HG02885 (cell line): ENCODE results near the gene RABGAP1L.
"Not testable (repeated sequence)": the region's sequence is repeated elsewhere in the genome, so short reads cannot be mapped to it uniquely, and the experiment has no call there.

Source experiments
- ATAC-seq: cut with Tn5 transposase; IDR thresholded peaks from one replicate; pipeline ENCODE4 v1.9.1; 2021; ENCODE audit warnings: mild to moderate bottlenecking; ENCODE audit not compliant: unreplicated experiment, poor library complexity

The RABGAP1L gene

GRCh38 chr1:174159252-174160108 lies at the start of gene RABGAP1L:
TSS of gene RABGAP1L (plus strand) at chr1:174159520.
- peak; percentile 72 for ATAC-seq

GRCh38 chr1:174110053-174110452 lies 49.3 kb upstream of the RABGAP1L start:
- no peak for ATAC-seq

GRCh38 chr1:174112489-174113162 lies 46.7 kb upstream of the RABGAP1L start:
- ATAC-seq = no peak

GRCh38 chr1:174114106-174114505 lies 45.2 kb upstream of the RABGAP1L start:
- no peak for ATAC-seq

- peak; percentile 66 for ATAC-seq
Measured at GRCh38 chr1:174114788-174115448, 44.4 kb upstream of the RABGAP1L start.

GRCh38 chr1:174116042-174116441 lies 43.3 kb upstream of the RABGAP1L start:
- ATAC-seq = no peak

- ATAC-seq = no peak
Measured at GRCh38 chr1:174118751-174119150, 40.6 kb upstream of the RABGAP1L start.

GRCh38 chr1:174122318-174122717 lies 37.0 kb upstream of the RABGAP1L start:
- ATAC-seq = not testable (repeated sequence)

- ATAC-seq = no peak
Measured at GRCh38 chr1:174123843-174124242, 35.5 kb upstream of the RABGAP1L start.

GRCh38 chr1:174127176-174127575 lies 32.1 kb upstream of the RABGAP1L start:
- ATAC-seq = not testable (repeated sequence)

GRCh38 chr1:174131032-174131638 lies 28.2 kb upstream of the RABGAP1L start:
- ATAC-seq = no peak

- peak; percentile 70 for ATAC-seq
Measured at GRCh38 chr1:174134003-174134659, 25.2 kb upstream of the RABGAP1L start.

- no peak for ATAC-seq
Measured at GRCh38 chr1:174135211-174135610, 24.1 kb upstream of the RABGAP1L start.

GRCh38 chr1:174136714-174137113 lies 22.6 kb upstream of the RABGAP1L start:
- peak; percentile 19 for ATAC-seq

GRCh38 chr1:174142836-174143235 lies 16.5 kb upstream of the RABGAP1L start:
- ATAC-seq = no peak

GRCh38 chr1:174143727-174144396 lies 15.5 kb upstream of the RABGAP1L start:
- not testable (repeated sequence) for ATAC-seq

GRCh38 chr1:174144397-174144783 lies 14.9 kb upstream of the RABGAP1L start:
- not testable (repeated sequence) for ATAC-seq

GRCh38 chr1:174149216-174149615 lies 10.1 kb upstream of the RABGAP1L start:
- ATAC-seq = no peak

- ATAC-seq = no peak
Measured at GRCh38 chr1:174150499-174150898, 8.8 kb upstream of the RABGAP1L start.

- no peak for ATAC-seq
Measured at GRCh38 chr1:174152427-174152826, 6.9 kb upstream of the RABGAP1L start.
